GM12878 (cell line): ENCODE results near the gene KCNQ1. TPM values are rescaled to one million over a fixed set of nuclear protein-coding genes. Genes with fewer than 3 reads are reported as not detected.

Experiments
- ATAC-seq: fragments of 200-7000 bp; cut with Tn5 transposase; 3 replicates; pipeline ENCODE4 v1.9.1; 2020; ENCODE audit warnings: mild to moderate bottlenecking, moderate library complexity
- BruUV-seq: library from RNA; stranded (reverse); fragments of 400-500 nt; replicated peaks from 2 replicates; lab custom pipeline; 2021; lab: Mats Ljungman, UMichigan
- CTCF ChIA-PET: fragments of 300-600 bp; sonication (Branson Sonifier 250); formaldehyde crosslinking; extraction: SDS; loops from one replicate; lab custom pipeline; 2021; ENCODE audit warnings: inconsistent platforms; lab: Yijun Ruan, JAX
- POLR2A ChIA-PET: fragments of 350-600 bp; formaldehyde crosslinking; extraction: SDS; loops from one replicate; lab custom pipeline; 2021; ENCODE audit warnings: inconsistent platforms; lab: Charles Lee
- RAD21 ChIA-PET: fragments of 300-600 bp; sonication (Branson Sonifier 250); formaldehyde crosslinking; loops from one replicate; lab custom pipeline; 2023; ENCODE audit warnings: antibody characterized with exemption; ENCODE audit not compliant: unreplicated experiment; lab: Charles Lee
- SMC1A ChIA-PET: fragments of 300-600 bp; sonication (Branson Sonifier 250); formaldehyde crosslinking; loops from one replicate; lab custom pipeline; 2023; ENCODE audit not compliant: unreplicated experiment, uncharacterized antibody; lab: Charles Lee
- DNase-seq: peaks from one replicate; pipeline ENCODE4 v3.0.0-alpha.2; 2011; ENCODE audit warnings: low read depth, low spot score
- FAIRE-seq: peaks from 3 replicates; lab custom pipeline; 2011; peaks lifted over from hg19 to GRCh38; lab: Jason Lieb, UNC
- H2AFZ ChIP-seq: 2 replicates; pipeline ENCODE4 v1.6.0; 2011; ENCODE audit warnings: low read depth, low read length, control low read depth; ENCODE audit not compliant: control insufficient read depth
- H3K27ac ChIP-seq: 2 replicates; pipeline ENCODE4 v1.5.1; 2011; ENCODE audit warnings: control low read depth; ENCODE audit not compliant: control insufficient read depth, insufficient read depth
- H3K27me3 ChIP-seq, 2 experiments: replicated peaks in 1 of 2; 2 replicates each; pipeline versions ENCODE4 v1.6.0 to v1.6.1; 2011; ENCODE audit warnings: low read length in 1 of 2; ENCODE audit not compliant: control insufficient read depth in 2 of 2, insufficient read depth in 2 of 2
- H3K36me3 ChIP-seq, 2 experiments: 2 replicates each; pipeline ENCODE4 v1.5.1; 2011; ENCODE audit warnings: low read length in 1 of 2; ENCODE audit not compliant: control insufficient read depth in 2 of 2, insufficient read depth in 2 of 2
- H3K4me1 ChIP-seq: 2 replicates; pipeline ENCODE4 v1.6.1; 2011; ENCODE audit warnings: mild to moderate bottlenecking, low read length, moderate library complexity, mixed read lengths; ENCODE audit not compliant: control insufficient read depth, insufficient read depth
- H3K4me2 ChIP-seq: 2 replicates; pipeline ENCODE4 v1.6.0; 2011; ENCODE audit warnings: control low read depth; ENCODE audit not compliant: control insufficient read depth, insufficient read depth
- H3K4me3 ChIP-seq: fragments of 200-600 bp; sonication (generic); 2 replicates; pipeline ENCODE4 v1.5.1; 2016
- H3K79me2 ChIP-seq: 2 replicates; pipeline ENCODE4 v1.6.0; 2011; ENCODE audit warnings: low read length; ENCODE audit not compliant: control insufficient read depth, insufficient read depth
- H3K9ac ChIP-seq: 2 replicates; pipeline ENCODE4 v1.8.0; 2011; ENCODE audit warnings: low read length, control low read depth, mixed read lengths; ENCODE audit not compliant: control insufficient read depth, insufficient read depth
- H3K9me3 ChIP-seq: replicated peaks from 3 replicates; pipeline ENCODE4 v1.5.1; 2011; ENCODE audit warnings: mild to moderate bottlenecking, low read length; ENCODE audit not compliant: control insufficient read depth, insufficient read depth
- H4K20me1 ChIP-seq: 2 replicates; pipeline ENCODE4 v1.6.0; 2011; ENCODE audit not compliant: control insufficient read depth, insufficient read depth
- BHLHE40 ChIP-seq, 2 experiments: fragments of 450-650 bp in 1 of 2; IDR thresholded peaks; 2 replicates each; pipeline ENCODE4 v1.6.1; 2011 to 2017; ENCODE audit warnings: low read depth in 2 of 2, borderline replicate concordance in 1 of 2, improper control_type of control experiment in 1 of 2, low read length in 1 of 2, mild to moderate bottlenecking in 1 of 2
- CBX3 ChIP-seq: fragments of 200-600 bp; sonication (generic); IDR thresholded peaks from 2 replicates; pipeline ENCODE4 v1.6.1; 2016; ENCODE audit warnings: low read depth, borderline replicate concordance
- CREM ChIP-seq: IDR thresholded peaks from 2 replicates; pipeline ENCODE4 v1.6.1; 2014; ENCODE audit warnings: antibody characterized with exemption, low read depth
- IRF4 ChIP-seq: IDR thresholded peaks from 2 replicates; pipeline ENCODE4 v1.6.1; 2011; ENCODE audit warnings: low read depth, low read length
- MAX ChIP-seq: IDR thresholded peaks from 2 replicates; pipeline ENCODE4 v1.6.1; 2012; ENCODE audit warnings: low read depth, low read length, improper control_type of control experiment
- POLR2AphosphoS5 ChIP-seq: IDR thresholded peaks from 2 replicates; pipeline ENCODE4 v1.6.1; 2011; ENCODE audit warnings: mild to moderate bottlenecking, low read length, inconsistent platforms
- SUZ12 ChIP-seq: fragments of 200-600 bp; sonication (generic); IDR thresholded peaks from one replicate; pipeline ENCODE4 v1.6.1; 2018; ENCODE audit warnings: antibody characterized with exemption, mild to moderate bottlenecking; ENCODE audit not compliant: unreplicated experiment
- USF1 ChIP-seq: IDR thresholded peaks from 2 replicates; pipeline ENCODE4 v1.6.1; 2011; ENCODE audit warnings: borderline replicate concordance, low read depth, mild to moderate bottlenecking, moderate library complexity, mixed read lengths, low read length; ENCODE audit not compliant: insufficient read depth; ENCODE audit errors: extremely low read length
- ZBTB11 ChIP-seq: fragments of 450-650 bp; formaldehyde crosslinking; IDR thresholded peaks from 2 replicates; pipeline ENCODE4 v1.5.0; 2022; ENCODE audit warnings: mild to moderate bottlenecking, missing genetic modification characterization
- WGBS: methylation state at CpG from one replicate; pipeline ENCODE4 v1.1.6; 2016; ENCODE audit warnings: low lambda C conversion rate; ENCODE audit not compliant: insufficient replicate concordance, insufficient coverage; ENCODE audit errors: missing lambda C conversion rate; 5-methylcytosine and 5-hydroxymethylcytosine counted together
- in situ Hi-C: fragments of 300-500 bp; cut with MboI; formaldehyde crosslinking; loops from 9 replicates; pipeline ENCODE4 v1.14.3; 2018; ENCODE audit warnings: mixed read lengths
- intact Hi-C: fragments of 100-400 bp; cut with micrococcal nuclease; formaldehyde crosslinking; loops from one replicate; pipeline ENCODE4 v1.14.2; 2022; ENCODE audit not compliant: unreplicated experiment
- polyA plus RNA-seq, 11 experiments: library from polyadenylated mRNA; depleted of rRNA in 4 of 11; unstranded in 6 of 11; stranded (reverse) in 5 of 11; fragments of >200 nt; fragmentation: Nextera tagmentation in 4 of 11; fragmentation: Illumina TruSeq in 1 of 11; extraction: Ambion mirVana in 4 of 11; extraction: Trizol in 1 of 11; gene quantifications; 1 replicate in 1 of 11; 2 replicates in 10 of 11; pipeline versions ENCODE4 v1.2.1 to v1.2.3, GENCODE V29; 2011 to 2016; ENCODE audit warnings: inconsistent platforms in 2 of 11, missing spikeins in 2 of 11, low read depth in 1 of 11
- total RNA-seq, 4 experiments: library from RNA; depleted of rRNA in 3 of 4; stranded (reverse); fragments of >200 nt in 3 of 4; fragmentation: Illumina TruSeq in 1 of 4; extraction: Trizol in 1 of 4; gene quantifications; 2 replicates each; pipeline versions ENCODE4 v1.2.1 to v1.2.3, GENCODE V29; 2013 to 2021

The KCNQ1 gene
- total and polyA plus RNA-seq, 10 of the 15 experiments (the other 5 are each of a cell fraction or from before 2014, with no cell fraction given): 0.03 to 0.15 (median 0.12) TPM; not detected in 7

DNA sequence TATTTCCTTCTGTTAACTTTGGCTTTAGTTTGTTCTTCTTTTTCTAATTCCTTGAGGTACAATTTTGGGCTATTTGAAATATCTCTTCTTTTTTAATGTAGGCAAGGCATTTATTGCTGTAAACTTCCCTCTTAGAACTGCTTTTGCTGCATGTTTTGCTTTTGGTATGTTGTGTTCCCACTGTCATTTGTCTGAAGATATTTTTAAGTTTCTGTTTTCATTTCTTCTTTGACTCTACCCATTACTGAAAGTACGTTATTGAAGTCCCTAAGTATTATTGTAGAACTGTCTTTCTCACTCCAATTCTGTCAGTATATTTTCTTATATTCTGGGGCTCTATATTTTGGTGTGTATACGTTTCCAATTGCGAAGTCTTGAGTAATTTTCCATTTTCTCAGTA lies 177.1 kb downstream of the KCNQ1 start (continued):
- TF ChIP-seq CBX3: no peak

DNA sequence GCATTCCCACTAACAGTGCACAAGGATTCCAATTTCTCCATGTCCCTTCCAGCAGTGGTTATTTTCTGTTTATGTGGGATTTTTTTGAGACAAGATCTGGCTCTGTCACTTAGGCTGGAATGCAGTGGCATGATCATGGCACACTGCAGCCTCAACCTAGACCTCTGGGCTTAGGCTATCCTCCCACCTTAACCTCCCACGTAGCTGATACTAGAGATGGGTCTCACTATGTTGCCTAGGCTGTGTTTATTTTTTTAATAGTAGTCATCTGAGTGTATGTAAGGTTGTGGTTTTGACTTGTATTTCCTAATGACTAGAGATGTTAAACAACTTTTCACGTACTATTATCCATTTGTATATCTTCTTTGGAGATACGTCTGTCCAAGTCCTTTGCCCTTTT lies 180.4 kb downstream of the KCNQ1 start:
- RAD21 ChIA-PET: no interaction called here
- DNase-seq (no peak), ATAC-seq (no peak), FAIRE-seq (no peak)
- Histone ChIP-seq H3K9ac (no peak overlapping the region), H3K4me1 (peaks cover 5% of the 10 kb centered on the region; the same call in 1 of the 2 replicates), H3K27ac (no peak overlapping the region), H4K20me1 (no peaks in the 10 kb centered on the region), H3K36me3 (no peaks in the 10 kb centered on the region), H3K27me3 (no peaks in the 10 kb centered on the region), H3K9me3 (no peaks in the 10 kb centered on the region; the same call in 2 of the 3 replicates), H3K4me2 (no peak overlapping the region), H2AFZ (no peak overlapping the region), H3K4me3 (no peak overlapping the region), H3K79me2 (no peaks in the 10 kb centered on the region)
- intact Hi-C loops (no loop called here), in situ Hi-C loops (no loop called here)
- POLR2A ChIA-PET: no interaction called here
- CTCF ChIA-PET: no interaction called here
- WGBS: 31% methylated on average over 3 of the region's 3 CpGs
- TF ChIP-seq ZBTB11 (CRISPR knock-in tag): no peak
- no peak for TF ChIP-seq CREM
- no peak for TF ChIP-seq MAX
- no peak for TF ChIP-seq BHLHE40 (IDR thresholded peaks at IDR 0.05; ENCODE audit: borderline replicate concordance in 1 of 2, low read depth in 2 of 2, low read length in 1 of 2)
- TF ChIP-seq IRF4: no peak
- no peak for TF ChIP-seq USF1
- TF ChIP-seq POLR2AphosphoS5: no peak
- TF ChIP-seq SUZ12: no peak
- BruUV-seq: no TSS peak
- SMC1A ChIA-PET: no interaction called here
